IMR-90 (cell line): ENCODE data around the gene MCM3AP. TPM values are rescaled to one million over a fixed set of nuclear protein-coding genes. Genes with fewer than 3 reads are reported as not detected.

Experiments used
- ATAC-seq: fragments of 200-7000 bp; cut with Tn5 transposase; 2 replicates; pipeline ENCODE4 v1.9.1; 2020; ENCODE audit warnings: low read depth, mild to moderate bottlenecking, moderate library complexity
- BruUV-seq: library from RNA; stranded (reverse); fragments of 400-500 nt; replicated peaks from 2 replicates; lab custom pipeline; 2021; lab: Mats Ljungman, UMichigan
- CTCF ChIA-PET: fragments of 300-600 bp; formaldehyde crosslinking; extraction: SDS; loops from one replicate; lab custom pipeline; 2021; ENCODE audit warnings: antibody characterized with exemption; lab: Yijun Ruan, JAX
- POLR2A ChIA-PET: fragments of 300-600 bp; sonication (Branson Sonifier 250); formaldehyde crosslinking; loops from one replicate; lab custom pipeline; 2022; ENCODE audit warnings: antibody characterized with exemption; ENCODE audit not compliant: unreplicated experiment; lab: Charles Lee
- DNase-seq: peaks from one replicate; pipeline ENCODE4 v3.0.0; 2013
- H2AFZ ChIP-seq: replicated peaks from 2 replicates; pipeline ENCODE3; 2013; ENCODE audit warnings: low read length, mild to moderate bottlenecking; ENCODE audit not compliant: poor library complexity
- H2AK5ac ChIP-seq: 2 replicates; pipeline ENCODE4 v1.6.1; 2013; ENCODE audit warnings: low read depth, low read length, inconsistent platforms
- H2AK9ac ChIP-seq: replicated peaks from 2 replicates; pipeline ENCODE3; 2013; ENCODE audit warnings: mild to moderate bottlenecking, low read depth, low read length, moderate library complexity; ENCODE audit not compliant: poor library complexity
- H2BK120ac ChIP-seq: 2 replicates; pipeline ENCODE4 v1.6.1; 2013; ENCODE audit warnings: low read depth, low read length, inconsistent platforms
- H2BK15ac ChIP-seq: 3 replicates; pipeline ENCODE4 v1.6.1; 2013; ENCODE audit warnings: low read depth, low read length, inconsistent platforms
- H2BK20ac ChIP-seq: 2 replicates; pipeline ENCODE4 v1.6.1; 2013; ENCODE audit warnings: low read depth, mild to moderate bottlenecking, inconsistent platforms, low read length, moderate library complexity
- H2BK5ac ChIP-seq: 2 replicates; pipeline ENCODE4 v1.6.1; 2013; ENCODE audit warnings: mild to moderate bottlenecking, low read depth, low read length, inconsistent platforms; ENCODE audit not compliant: poor library complexity, severe bottlenecking
- H3K14ac ChIP-seq: replicated peaks from 2 replicates; pipeline ENCODE4 v1.6.1; 2013; ENCODE audit warnings: low read depth, low read length, inconsistent platforms
- H3K18ac ChIP-seq: 2 replicates; pipeline ENCODE4 v1.6.1; 2013; ENCODE audit warnings: low read depth, low read length, control low read depth
- H3K23ac ChIP-seq: 2 replicates; pipeline ENCODE4 v1.6.1; 2013; ENCODE audit warnings: low read depth, low read length, inconsistent platforms
- H3K27ac ChIP-seq: 2 replicates; pipeline ENCODE4 v1.5.1; 2013; ENCODE audit warnings: mild to moderate bottlenecking, control low read depth, low read length; ENCODE audit not compliant: insufficient read depth
- H3K27me3 ChIP-seq: 2 replicates; pipeline ENCODE4 v1.6.1; 2013; ENCODE audit warnings: low read length; ENCODE audit not compliant: control insufficient read depth, insufficient read depth
- H3K36me3 ChIP-seq: 2 replicates; pipeline ENCODE4 v1.6.1; 2013; ENCODE audit warnings: low read length, mixed read lengths; ENCODE audit not compliant: control insufficient read depth, insufficient read depth
- H3K4ac ChIP-seq: 2 replicates; pipeline ENCODE4 v1.6.1; 2013; ENCODE audit warnings: low read depth, low read length, inconsistent platforms
- H3K4me1 ChIP-seq: 2 replicates; pipeline ENCODE4 v1.6.1; 2013; ENCODE audit warnings: low read length, mixed read lengths; ENCODE audit not compliant: control insufficient read depth, insufficient read depth
- H3K4me2 ChIP-seq: 2 replicates; pipeline ENCODE4 v1.6.1; 2013; ENCODE audit warnings: low read depth, mild to moderate bottlenecking, control low read depth, low read length, moderate library complexity
- H3K4me3 ChIP-seq: 2 replicates; pipeline ENCODE4 v1.5.1; 2013; ENCODE audit warnings: low read depth, mild to moderate bottlenecking, control low read depth, low read length, moderate library complexity; ENCODE audit not compliant: insufficient read depth
- H3K56ac ChIP-seq: 2 replicates; pipeline ENCODE4 v1.6.1; 2013; ENCODE audit warnings: low read length, inconsistent platforms; ENCODE audit not compliant: insufficient read depth; ENCODE audit errors: extremely low read depth
- H3K79me1 ChIP-seq, 2 experiments: 2 replicates each; pipeline ENCODE4 v1.6.1; 2013; ENCODE audit warnings: low read length in 2 of 2, inconsistent platforms in 1 of 2, low read depth in 1 of 2
- H3K9ac ChIP-seq: 2 replicates; pipeline ENCODE4 v1.6.1; 2013; ENCODE audit warnings: low read depth, low read length, control low read depth
- H3K9me1 ChIP-seq: 2 replicates; pipeline ENCODE4 v1.6.1; 2013; ENCODE audit warnings: low read length, inconsistent platforms; ENCODE audit not compliant: insufficient read depth
- H3K9me3 ChIP-seq: 2 replicates; pipeline ENCODE4 v1.6.1; 2013; ENCODE audit warnings: low read length; ENCODE audit not compliant: control insufficient read depth, insufficient read depth
- H4K20me1 ChIP-seq: 2 replicates; pipeline ENCODE4 v1.6.1; 2013; ENCODE audit warnings: low read length, inconsistent platforms; ENCODE audit not compliant: insufficient read depth
- H4K5ac ChIP-seq: 2 replicates; pipeline ENCODE4 v1.6.1; 2013; ENCODE audit warnings: mild to moderate bottlenecking, low read depth, low read length, control low read depth
- H4K8ac ChIP-seq, 2 experiments: 2 replicates each; pipeline ENCODE4 v1.6.1; 2013; ENCODE audit warnings: low read depth in 2 of 2, low read length in 2 of 2, control low read depth in 1 of 2, inconsistent platforms in 1 of 2
- H4K91ac ChIP-seq: 2 replicates; pipeline ENCODE4 v1.6.1; 2013; ENCODE audit warnings: low read depth, low read length, inconsistent platforms; ENCODE audit not compliant: insufficient read depth
- BHLHE40 ChIP-seq: fragments of 150-350 bp; IDR thresholded peaks from 2 replicates; pipeline ENCODE4 v1.6.1; 2016; ENCODE audit warnings: mild to moderate bottlenecking, low read depth, low read length
- CEBPB ChIP-seq: IDR thresholded peaks from 2 replicates; pipeline ENCODE4 v1.6.1; 2012; ENCODE audit warnings: low read depth, low read length, improper control_type of control experiment
- CHD1 ChIP-seq: IDR thresholded peaks from 2 replicates; pipeline ENCODE4 v1.6.1; 2012; ENCODE audit warnings: low read depth, low read length, improper control_type of control experiment
- CTCF ChIP-seq: conservative IDR thresholded peaks from 2 replicates; pipeline ENCODE4 v1.5.1; 2012; ENCODE audit warnings: mild to moderate bottlenecking, low read depth, low read length, improper control_type of control experiment
- ELK1 ChIP-seq: fragments of 150-350 bp; IDR thresholded peaks from 2 replicates; pipeline ENCODE4 v1.6.1; 2016; ENCODE audit warnings: low read depth, mild to moderate bottlenecking, low read length, moderate library complexity, borderline replicate concordance
- FOS ChIP-seq: fragments of 150-350 bp; IDR thresholded peaks from 2 replicates; pipeline ENCODE4 v1.6.1; 2016; ENCODE audit warnings: low read depth, low read length
- MAFK ChIP-seq: IDR thresholded peaks from 2 replicates; pipeline ENCODE4 v1.6.1; 2012; ENCODE audit warnings: low read depth, low read length, improper control_type of control experiment
- MAZ ChIP-seq: IDR thresholded peaks from 2 replicates; pipeline ENCODE4 v1.6.1; 2012; ENCODE audit warnings: low read depth, mild to moderate bottlenecking, low read length, improper control_type of control experiment, moderate library complexity, borderline replicate concordance
- MXI1 ChIP-seq: IDR thresholded peaks from 2 replicates; pipeline ENCODE4 v1.6.1; 2012; ENCODE audit warnings: low read depth, mild to moderate bottlenecking, low read length, moderate library complexity, borderline replicate concordance
- NFE2L2 ChIP-seq: fragments of 150-350 bp; IDR thresholded peaks from 2 replicates; pipeline ENCODE4 v1.6.1; 2016; ENCODE audit warnings: low read depth, mild to moderate bottlenecking, low read length
- POLR2A ChIP-seq: IDR thresholded peaks from 2 replicates; pipeline ENCODE4 v1.6.1; 2012; ENCODE audit warnings: mild to moderate bottlenecking, low read depth, low read length
- RAD21 ChIP-seq: IDR thresholded peaks from 2 replicates; pipeline ENCODE4 v1.6.1; 2012; ENCODE audit warnings: low read length, improper control_type of control experiment
- RCOR1 ChIP-seq: IDR thresholded peaks from 2 replicates; pipeline ENCODE4 v1.6.1; 2012; ENCODE audit warnings: mild to moderate bottlenecking, low read length, improper control_type of control experiment; ENCODE audit not compliant: insufficient replicate concordance
- RFX5 ChIP-seq: IDR thresholded peaks from 2 replicates; pipeline ENCODE4 v1.8.0; 2012; ENCODE audit warnings: low read depth, mild to moderate bottlenecking, low read length, moderate library complexity
- SMC3 ChIP-seq: fragments of 150-350 bp; IDR thresholded peaks from 2 replicates; pipeline ENCODE4 v1.6.1; 2016; ENCODE audit warnings: low read depth, mild to moderate bottlenecking, antibody characterized with exemption, low read length, moderate library complexity
- USF2 ChIP-seq: fragments of 150-350 bp; IDR thresholded peaks from 2 replicates; pipeline ENCODE4 v1.6.1; 2017; ENCODE audit warnings: mild to moderate bottlenecking, antibody characterized with exemption, low read length, low read depth
- WGBS, 2 experiments: methylation state at CpG; one replicate each; pipeline versions ENCODE4 v1.1.5 to v1.1.7; 2013; ENCODE audit warnings: missing lambda C conversion rate in 2 of 2; ENCODE audit not compliant: insufficient read length in 1 of 2; ENCODE audit errors: extremely low coverage in 2 of 2; 5-methylcytosine and 5-hydroxymethylcytosine counted together
- dilution Hi-C: fragments of 300-500 bp; cut with HindIII; formaldehyde crosslinking; loops from one replicate; pipeline ENCODE4 v1.14.3; 2018; ENCODE audit warnings: low sequenced_read_pairs; ENCODE audit not compliant: unreplicated experiment
- in situ Hi-C: fragments of 300-500 bp; cut with MboI; formaldehyde crosslinking; loops from 3 replicates; pipeline ENCODE4 v1.14.3; 2019; ENCODE audit warnings: low sequenced_read_pairs, inconsistent platforms, mixed read lengths
- intact Hi-C: fragments of 100-400 bp; cut with micrococcal nuclease; formaldehyde crosslinking; loops from 2 replicates; pipeline ENCODE4 v1.10.0; 2022
- polyA plus RNA-seq, 3 experiments: library from polyadenylated mRNA; depleted of rRNA; stranded (reverse); fragments of >200 nt; gene quantifications; 2 replicates each; pipeline ENCODE4 v1.2.3, GENCODE V29; 2012; ENCODE audit warnings: low replicate concordance in 1 of 3
- total RNA-seq: library from RNA; depleted of rRNA; stranded (reverse); fragments of >200 nt; gene quantifications from 2 replicates; pipeline ENCODE4 v1.2.3, GENCODE V29; 2012

Gene MCM3AP
- total and polyA plus RNA-seq, 2 of the 4 experiments (the other 2 are of a cell fraction): 46.5 to 63.1 TPM

GRCh38 chr21:46205166-46205565, 80.2 kb downstream of the MCM3AP start:
- Histone ChIP-seq H3K79me1 (no peaks in the 10 kb centered on the region; a peak in 1 of 4 replicates), H3K56ac (no peak overlapping the region), H3K9me1 (no peaks in the 10 kb centered on the region; the same call in 1 of the 2 replicates), H2AK5ac (no peak overlapping the region), H2BK15ac (no peak overlapping the region), H3K4me2 (no peak overlapping the region), H4K91ac (no peak overlapping the region), H3K9me3 (no peaks in the 10 kb centered on the region), H3K4me1 (no peaks in the 10 kb centered on the region), H4K20me1 (no peaks in the 10 kb centered on the region; the same call in 1 of the 2 replicates), H3K27me3 (no peaks in the 10 kb centered on the region), H3K14ac (no peak overlapping the region), H3K4ac (no peak overlapping the region), H2AFZ (no peak overlapping the region), H3K36me3 (peaks cover 44% of the 10 kb centered on the region), H3K18ac (no peak overlapping the region), H3K9ac (no peak overlapping the region), H2AK9ac (no peak overlapping the region), H3K4me3 (no peak overlapping the region), H4K5ac (no peak overlapping the region), H2BK120ac (no peak overlapping the region), H4K8ac (no peak overlapping the region), H2BK20ac (no peak overlapping the region), H3K23ac (no peak overlapping the region), H3K27ac (no peak overlapping the region), H2BK5ac (no peak overlapping the region)
- 87% methylated on average over 4 of the region's 18 CpGs; no CpG with 5 or more reads in 1 of the 2 experiments for WGBS, 2 experiments
- intact Hi-C loops (no loop called here), in situ Hi-C loops (no loop called here), dilution Hi-C loops (no loop called here)
- POLR2A ChIA-PET: no interaction called here
- CTCF ChIA-PET: no interaction called here
- DNase-seq (no peak), ATAC-seq (no peak)
- BruUV-seq: no TSS peak
- TF ChIP-seq ELK1 (no peak), MAFK (no peak), CTCF (no peak), SMC3 (no peak), NFE2L2 (no peak), FOS (no peak), POLR2A (no peak), RAD21 (no peak), MAZ (no peak), MXI1 (no peak), USF2 (no peak), CHD1 (no peak), BHLHE40 (no peak), RCOR1 (no peak), RFX5 (no peak), CEBPB (no peak)
